Aorta (tissue), 5 donors: Measurements from ENCODE around the gene TMEM53. TPM values are rescaled to one million over a fixed set of nuclear protein-coding genes. Genes with fewer than 3 reads are reported as not detected.
A peak's percentile ranks its signal among the peaks of the same experiment; 100 is the strongest.

Source experiments
- ATAC-seq: fragments of 200-7000 bp; cut with Tn5 transposase; one replicate; pipeline ENCODE4 v1.9.1; 2022; ENCODE audit warnings: moderate library complexity; ENCODE audit not compliant: low FRiP score
- DNase-seq, 2 donors: peaks; one replicate each; pipeline ENCODE4 v3.0.0-alpha.2; 2020
- H3K27ac ChIP-seq, 2 donors: one replicate each; pipeline ENCODE4 v1.5.1; 2013; ENCODE audit warnings: low read length in 2 of 2, mild to moderate bottlenecking in 2 of 2, moderate library complexity in 2 of 2, control low read depth in 1 of 2, inconsistent platforms in 1 of 2, low read depth in 1 of 2
- H3K27me3 ChIP-seq, 2 donors: one replicate each; pipeline ENCODE4 v1.6.1; 2013; ENCODE audit warnings: control low read depth in 1 of 2, low read length in 1 of 2, mild to moderate bottlenecking in 1 of 2, moderate library complexity in 1 of 2; ENCODE audit not compliant: insufficient read depth in 2 of 2, control insufficient read depth in 1 of 2
- H3K36me3 ChIP-seq, 2 donors: one replicate each; pipeline ENCODE4 v1.6.1; 2013; ENCODE audit warnings: control low read depth in 1 of 2, low read length in 1 of 2, mild to moderate bottlenecking in 1 of 2; ENCODE audit not compliant: insufficient read depth in 2 of 2, control insufficient read depth in 1 of 2
- H3K4me1 ChIP-seq, 2 donors: one replicate each; pipeline ENCODE4 v1.6.1; 2013; ENCODE audit warnings: low read length in 2 of 2, control low read depth in 1 of 2, mild to moderate bottlenecking in 1 of 2, moderate library complexity in 1 of 2; ENCODE audit not compliant: insufficient read depth in 2 of 2, control insufficient read depth in 1 of 2
- H3K4me3 ChIP-seq, 2 donors: one replicate each; pipeline ENCODE4 v1.5.1; 2013; ENCODE audit warnings: low read length in 2 of 2, control low read depth in 1 of 2, mild to moderate bottlenecking in 1 of 2
- H3K9me3 ChIP-seq: one replicate; pipeline ENCODE4 v1.6.1; 2013; ENCODE audit warnings: mild to moderate bottlenecking, low read length; ENCODE audit not compliant: control insufficient read depth
- WGBS, 2 donors: extraction: QIAGEN DNeasy Blood & Tissue Kit; methylation state at CpG; one replicate each; pipeline ENCODE4 v1.1.7; 2013; 5-methylcytosine and 5-hydroxymethylcytosine counted together
- intact Hi-C, 2 donors: fragments of 100-400 bp; cut with DNase I; formaldehyde crosslinking; loops; one replicate each; pipeline versions ENCODE4 v1.14.2 to v1.15.0; 2022
- polyA plus RNA-seq, 2 donors: library from polyadenylated mRNA; stranded (reverse); fragments of 200-250 nt; gene quantifications; one replicate each; pipeline ENCODE4 v1.2.3, GENCODE V29; 2013
- total RNA-seq, 2 donors: library from RNA; stranded (reverse); fragmentation: NEBNext Ultra II Directional; extraction: Animal tissue kit (Norgen Biotek cat#: 25700); gene quantifications; one replicate each; pipeline ENCODE4 v1.2.1, GENCODE V29; 2021
- donor health status: healthy with polysubstance abuse.
- donor health status: Bipolar disorder and iron deficiency.
- donor health status: DM: no; HTN: no; CAD: no.
- donor health status: DM: no; HTN: no; CAD: no.
- donor health status: DM: yes; HTN: yes; CAD: no.

Gene TMEM53
- total and polyA plus RNA-seq, 4 donors, result 5.4 to 9.9 (median 7.5) TPM

- H3K36me3 ChIP-seq, result no peaks in the 10 kb centered on the region
- H3K4me1 ChIP-seq, result no peaks in the 10 kb centered on the region
- DNase-seq (no peak), ATAC-seq (no peak)
- WGBS, 2 donors, result 80 to 87% methylated on average over 3 of the region's 3 CpGs
- no peaks in the 10 kb centered on the region for H3K27me3 ChIP-seq
- H3K9me3 ChIP-seq, result no peaks in the 10 kb centered on the region
- no peak overlapping the region for H3K27ac ChIP-seq
- H3K4me3 ChIP-seq, result no peak overlapping the region
- intact Hi-C loops, result no loop called here
These were observed 54.2 kb downstream of the TMEM53 start for GRCh38 chr1:44620072-44620471.

GRCh38 chr1:44619261-44619900 lies 54.9 kb downstream of the TMEM53 start:
- no peaks in the 10 kb centered on the region for H3K36me3 ChIP-seq
- H3K4me1 ChIP-seq, result no peaks in the 10 kb centered on the region
- no peaks in the 10 kb centered on the region for H3K27me3 ChIP-seq
- no peak for ATAC-seq
- no peak for DNase-seq
- no peak overlapping the region for H3K4me3 ChIP-seq
- intact Hi-C loops, result no loop called here
- WGBS, 2 donors, result 58 to 63% methylated on average over 12 of the region's 12 CpGs
- no peaks in the 10 kb centered on the region for H3K9me3 ChIP-seq
- no peak overlapping the region for H3K27ac ChIP-seq

GRCh38 chr1:44617703-44618029 lies 56.6 kb downstream of the TMEM53 start:
- intact Hi-C loops, result no loop called here
- WGBS, 2 donors, result 91 to 100% methylated on average over 1 of the region's 1 CpG
- H3K36me3 ChIP-seq, result no peaks in the 10 kb centered on the region
- no peak overlapping the region for H3K4me3 ChIP-seq
- DNase-seq (no peak), ATAC-seq (no peak)
- H3K27me3 ChIP-seq, result no peaks in the 10 kb centered on the region
- H3K27ac ChIP-seq, result no peak overlapping the region
- H3K4me1 ChIP-seq, result no peaks in the 10 kb centered on the region
- no peaks in the 10 kb centered on the region for H3K9me3 ChIP-seq

GRCh38 chr1:44616991-44617702 lies 57.1 kb downstream of the TMEM53 start:
- 6 to 10% methylated on average over 54 to 63 of the region's 63 CpGs for WGBS, 2 donors
- DNase-seq, result peak in 1 of 2 donors; percentile 80
- Histone ChIP-seq H3K9me3 (no peaks in the 10 kb centered on the region), H3K27me3 (no peaks in the 10 kb centered on the region), H3K4me1 (no peaks in the 10 kb centered on the region), H3K27ac (no peak overlapping the region), H3K36me3 (no peaks in the 10 kb centered on the region), H3K4me3 (no peak overlapping the region)
- intact Hi-C loops, result no loop called here
- ATAC-seq, result peak; percentile 45

- H3K4me3 ChIP-seq, result no peak overlapping the region
- no peak overlapping the region for H3K27ac ChIP-seq
- peak in 1 of 2 donors; percentile 36 for DNase-seq
- no peak for ATAC-seq
- no peaks in the 10 kb centered on the region for H3K9me3 ChIP-seq
- H3K36me3 ChIP-seq, result no peaks in the 10 kb centered on the region
- no peaks in the 10 kb centered on the region for H3K27me3 ChIP-seq
- no peaks in the 10 kb centered on the region for H3K4me1 ChIP-seq
- WGBS, 2 donors, result 71 to 80% methylated on average over 4 of the region's 4 CpGs
- intact Hi-C loops, result no loop called here
These were observed 57.8 kb downstream of the TMEM53 start for GRCh38 chr1:44616284-44616990.

GRCh38 chr1:44613941-44614340 lies 60.3 kb downstream of the TMEM53 start:
- Histone ChIP-seq H3K36me3 (no peaks in the 10 kb centered on the region), H3K4me3 (no peak overlapping the region), H3K27ac (no peak overlapping the region), H3K4me1 (no peaks in the 10 kb centered on the region), H3K9me3 (no peaks in the 10 kb centered on the region), H3K27me3 (no peaks in the 10 kb centered on the region)
- intact Hi-C loops, result no loop called here
- no peak for ATAC-seq
- 91 to 92% methylated on average over 6 of the region's 6 CpGs for WGBS, 2 donors
- DNase-seq, result no peak

- Histone ChIP-seq H3K4me1 (no peaks in the 10 kb centered on the region), H3K4me3 (no peak overlapping the region), H3K27me3 (no peaks in the 10 kb centered on the region), H3K36me3 (no peaks in the 10 kb centered on the region), H3K27ac (no peak overlapping the region), H3K9me3 (no peaks in the 10 kb centered on the region)
- intact Hi-C loops, result no loop called here
- ATAC-seq (no peak), DNase-seq (no peak)
- WGBS, 2 donors, result 60 to 67% methylated on average over 4 of the region's 4 CpGs
These were observed 62.4 kb downstream of the TMEM53 start for GRCh38 chr1:44611866-44612265.

- Histone ChIP-seq H3K4me1 (no peaks in the 10 kb centered on the region), H3K27me3 (no peaks in the 10 kb centered on the region), H3K27ac (no peak overlapping the region), H3K9me3 (no peaks in the 10 kb centered on the region), H3K4me3 (no peak overlapping the region), H3K36me3 (no peaks in the 10 kb centered on the region)
- no peak for ATAC-seq
- DNase-seq, result no peak
- WGBS, 2 donors, result 73 to 79% methylated on average over 5 of the region's 5 CpGs
- intact Hi-C loops, result no loop called here
These were observed 62.9 kb downstream of the TMEM53 start for GRCh38 chr1:44611419-44611818.
